IPS DF 4.7 (cell line): ENCODE results near the gene HMOX1.
"Not testable (repeated sequence)": the region's sequence is repeated elsewhere in the genome, so short reads cannot be mapped to it uniquely, and the experiment has no call there.

Source experiments
- DNase-seq: peaks from one replicate; pipeline ENCODE4 v3.0.0-alpha.2; 2013; ENCODE audit warnings: low spot score; ENCODE audit errors: extremely low read depth

HMOX1 gene

DNA sequence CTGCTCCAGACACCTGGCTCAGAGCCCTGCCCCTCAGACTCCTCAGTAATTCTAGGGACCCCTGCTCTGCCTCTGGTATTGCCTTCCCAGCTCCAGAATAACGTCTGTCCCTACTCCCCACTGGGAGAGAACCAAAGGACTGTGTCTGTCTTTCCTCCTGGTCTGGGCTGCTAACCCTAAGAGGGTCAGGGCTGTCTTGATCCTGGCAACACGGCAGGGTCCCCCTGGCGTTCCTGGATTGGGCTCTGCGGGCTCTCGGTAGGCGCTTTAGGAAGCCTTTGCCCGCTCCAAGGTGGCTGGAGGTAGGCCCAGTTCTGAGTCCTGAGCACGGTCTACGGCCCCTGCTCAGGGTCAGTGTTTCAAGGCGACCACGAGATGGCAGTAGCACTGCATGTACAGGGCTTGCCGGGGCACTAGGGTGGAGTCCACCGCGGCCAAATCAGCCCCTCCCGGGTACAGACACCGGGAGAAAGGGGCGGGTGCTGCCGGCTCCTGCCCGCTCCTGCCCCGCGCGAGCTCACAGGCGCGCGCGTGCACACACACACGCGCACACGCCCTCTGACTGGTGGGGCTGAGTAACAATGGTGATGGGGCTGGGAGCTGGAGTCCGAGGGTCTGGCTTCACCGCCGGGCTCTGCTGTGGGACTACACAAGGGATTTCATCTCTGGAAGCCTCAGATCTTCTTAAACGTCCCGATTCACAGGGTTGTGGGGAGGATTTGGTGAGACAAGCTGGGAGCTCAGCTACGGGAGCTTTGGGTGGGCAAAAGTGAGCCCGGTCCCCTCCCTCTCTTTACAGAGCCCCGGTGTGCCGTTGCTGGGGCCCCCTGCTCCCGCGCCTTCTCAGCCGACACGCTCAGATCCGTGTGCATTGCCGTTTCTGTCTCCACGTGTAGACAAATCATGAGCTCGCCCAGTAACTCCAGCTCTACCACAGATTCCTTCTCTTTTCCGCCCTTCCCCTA, 30.1 kb upstream of the HMOX1 start:
- peak; percentile 72 for DNase-seq

DNA sequence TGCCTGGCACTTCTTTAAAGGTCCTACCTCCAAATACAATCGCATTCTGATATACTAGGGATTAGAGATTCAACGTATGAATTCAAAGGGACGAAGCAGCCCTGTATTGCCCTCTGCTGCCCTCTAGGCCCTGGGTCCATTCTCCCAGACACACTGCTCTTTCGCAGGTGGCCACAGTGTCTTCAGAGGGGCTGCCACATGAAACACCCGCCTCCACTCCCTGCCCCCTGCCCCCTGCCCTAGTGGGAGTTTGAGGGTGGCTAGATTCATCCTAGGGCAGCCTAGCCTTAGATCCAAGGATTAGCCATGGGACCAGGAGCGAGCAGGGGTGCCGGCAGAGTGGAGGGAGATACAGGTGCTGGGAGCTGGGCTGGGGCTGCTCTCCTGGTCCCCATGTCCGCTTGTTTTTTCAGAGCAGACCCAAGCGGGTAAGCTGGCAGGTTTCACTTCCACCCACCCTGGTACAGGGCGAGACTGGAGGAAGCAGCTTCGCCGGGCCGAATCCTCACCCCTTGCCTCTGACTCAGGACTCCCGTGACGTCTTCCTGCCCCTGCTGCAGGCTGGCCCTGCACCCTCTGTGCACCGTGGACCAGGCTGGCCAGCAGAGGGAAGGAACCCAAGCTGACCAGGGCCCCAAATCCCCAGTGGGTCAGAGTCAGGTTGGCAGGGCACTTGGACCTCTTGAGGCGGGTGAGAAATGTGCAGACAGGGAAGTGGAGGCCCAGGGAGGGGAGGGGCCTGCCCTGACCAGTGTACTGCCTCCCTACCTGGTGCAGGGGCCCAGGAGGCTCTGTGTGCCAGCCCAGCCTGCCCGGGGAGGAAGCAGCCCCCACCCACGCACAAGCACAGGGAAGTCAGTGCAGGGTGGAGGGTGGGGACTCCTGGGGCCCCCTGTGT, 28.4 kb upstream of the HMOX1 start:
- no peak for DNase-seq

DNA sequence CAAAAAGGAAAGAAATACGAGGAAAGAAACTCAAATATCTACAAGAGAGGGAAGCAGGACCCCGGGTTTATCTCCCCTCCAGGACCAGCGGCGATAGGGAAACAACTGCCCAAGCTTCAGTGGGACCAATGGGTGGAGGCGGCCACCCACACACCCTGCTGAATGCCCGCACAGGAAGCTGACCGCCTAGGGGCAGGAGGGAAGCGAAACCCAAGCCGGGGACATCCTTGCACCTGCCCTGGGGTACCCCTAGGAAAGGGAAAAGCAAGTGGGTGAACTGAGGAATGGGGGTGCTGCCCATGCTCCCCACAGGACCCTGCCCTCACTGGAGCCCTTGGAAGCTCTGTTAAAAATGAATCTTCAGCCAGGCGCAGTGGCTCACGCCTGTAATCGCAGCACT, 27.6 kb upstream of the HMOX1 start:
- no peak for DNase-seq

DNA sequence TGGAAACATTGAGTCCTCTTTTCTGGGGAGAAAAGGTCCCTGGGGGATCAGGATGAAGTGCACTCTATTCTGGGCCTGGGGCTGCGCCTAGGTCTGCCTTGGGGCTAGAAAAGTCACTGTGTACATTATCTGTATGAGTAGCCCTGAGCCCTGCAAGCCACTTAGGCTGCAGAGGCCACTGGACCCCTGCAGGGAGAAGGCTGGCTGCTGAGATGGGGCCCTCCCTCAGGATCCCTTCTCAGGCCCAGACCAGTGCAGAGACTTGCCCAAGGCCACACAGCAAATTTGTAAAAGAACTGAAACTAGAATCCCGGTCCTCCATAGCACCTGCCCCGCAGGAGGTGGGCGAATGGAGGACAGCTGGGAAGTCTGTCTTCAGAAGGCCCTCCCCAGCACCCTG, 26.8 kb upstream of the HMOX1 start:
- no peak for DNase-seq

DNA sequence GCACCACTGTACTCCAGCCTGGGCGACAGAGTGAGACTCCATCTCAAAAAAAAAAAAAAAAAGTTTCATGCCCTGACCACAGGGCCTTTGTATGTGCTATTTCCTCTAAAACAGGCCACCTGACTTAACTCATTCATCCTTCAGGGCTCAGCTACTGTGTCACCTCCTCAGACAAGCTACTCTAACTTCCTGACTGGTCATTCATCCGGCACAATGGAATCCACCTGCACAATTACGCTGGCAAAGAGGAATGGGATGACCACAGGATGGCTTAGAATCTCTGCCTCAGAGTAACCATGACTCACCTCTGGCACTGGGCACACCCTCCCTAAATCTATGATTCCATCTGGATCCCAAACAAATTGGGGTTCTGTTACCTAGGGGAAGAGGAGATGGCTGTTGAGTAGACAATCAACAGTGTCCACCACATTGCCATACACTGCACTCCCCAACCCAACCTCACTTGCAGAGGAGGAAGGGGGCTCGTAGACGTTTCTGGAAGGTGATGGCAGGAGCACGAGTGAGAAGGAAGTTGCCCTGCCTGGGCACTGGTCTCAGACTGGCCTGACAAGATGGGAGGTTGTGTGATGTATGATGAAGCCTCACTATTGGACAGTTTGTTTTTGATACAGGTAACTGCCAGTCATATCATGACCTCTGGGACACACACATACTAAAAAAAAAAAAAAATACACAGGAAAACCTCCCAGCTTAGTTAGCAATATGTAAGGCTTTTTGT, 22.8 kb upstream of the HMOX1 start:
- DNase-seq = no peak

DNA sequence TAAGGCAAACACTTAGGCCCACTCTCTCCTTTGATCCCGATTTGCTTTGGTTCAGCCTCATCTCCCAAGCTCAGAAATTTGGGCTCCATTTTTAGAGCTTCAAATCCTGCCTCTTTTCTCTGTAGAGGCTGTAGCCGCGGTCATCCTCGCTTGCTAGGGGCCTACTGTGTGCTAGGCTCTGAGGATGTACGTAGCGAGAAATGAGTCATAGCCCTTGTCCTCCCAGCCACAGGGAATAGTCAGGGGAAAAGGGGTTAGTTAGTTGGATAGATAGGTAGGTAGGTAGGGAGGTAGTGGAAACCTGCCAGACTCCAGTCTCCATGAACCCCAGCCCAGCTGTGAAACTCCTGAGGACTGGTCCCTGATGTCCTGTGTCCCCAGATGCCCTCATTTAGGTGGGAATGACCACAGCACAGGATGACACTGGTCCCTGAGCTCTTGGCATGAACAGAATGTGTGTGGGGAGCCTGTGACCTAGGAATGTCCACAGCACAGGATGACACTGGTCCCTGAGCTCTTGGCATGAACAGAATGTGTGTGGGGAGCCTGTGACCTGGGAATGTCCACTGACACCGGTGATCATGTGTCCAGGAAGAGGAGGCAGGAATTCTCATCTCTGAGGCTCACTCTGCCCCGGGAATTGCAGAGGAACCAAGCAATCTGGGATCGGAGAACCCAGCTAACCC, 21.4 kb upstream of the HMOX1 start:
- no peak for DNase-seq

DNA sequence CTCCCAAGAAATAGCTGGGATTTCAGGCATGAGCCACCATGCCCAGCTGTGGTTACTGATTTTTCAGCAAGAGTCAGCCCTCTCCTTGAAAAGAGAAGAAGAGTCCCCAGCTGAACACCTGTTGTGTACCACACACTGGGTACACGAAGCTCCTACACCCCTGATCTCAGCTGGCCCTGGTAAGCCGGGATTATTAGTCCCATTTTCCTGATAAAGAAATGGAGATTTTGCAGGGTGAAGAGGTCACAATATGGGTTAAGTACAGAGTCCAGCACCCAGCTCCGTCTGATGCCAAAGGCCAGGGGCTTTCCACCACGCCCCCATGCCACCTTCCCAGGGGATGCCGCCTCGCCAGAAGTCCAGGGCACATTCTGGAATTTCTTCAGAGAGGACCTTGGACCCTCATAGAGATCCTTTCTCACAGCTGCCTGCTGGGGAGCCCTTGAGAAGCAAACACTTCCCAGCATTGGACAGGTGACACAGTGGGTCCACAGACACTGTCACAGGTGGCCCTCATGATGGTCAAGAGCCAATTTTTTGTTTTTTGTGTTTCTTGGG, 19.8 kb upstream of the HMOX1 start:
- DNase-seq = no peak

DNA sequence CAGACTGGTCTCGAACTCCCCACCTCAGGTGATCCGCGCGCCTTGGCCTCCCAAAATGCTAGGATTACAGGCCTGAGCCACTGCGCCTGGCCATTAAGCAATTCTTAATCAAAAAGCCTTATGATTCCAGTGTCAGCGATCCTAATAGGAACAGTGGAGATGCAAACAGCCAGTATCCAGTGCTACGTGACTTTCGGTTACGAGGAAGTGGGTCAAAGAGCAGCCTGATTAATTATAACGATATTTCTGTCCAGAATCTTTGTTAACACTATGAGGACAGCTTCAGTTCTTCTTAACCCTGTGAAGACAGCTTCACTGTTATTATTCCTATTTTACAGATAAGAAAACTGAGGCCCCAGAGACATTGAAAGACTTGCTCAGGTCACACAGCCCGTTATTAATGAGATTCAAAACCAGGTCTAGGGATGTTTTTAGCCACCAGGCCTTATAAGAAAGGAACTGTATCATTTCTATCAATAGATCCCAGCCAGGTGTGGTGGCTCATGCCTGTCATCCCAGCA, 17.3 kb upstream of the HMOX1 start:
- no peak for DNase-seq

DNA sequence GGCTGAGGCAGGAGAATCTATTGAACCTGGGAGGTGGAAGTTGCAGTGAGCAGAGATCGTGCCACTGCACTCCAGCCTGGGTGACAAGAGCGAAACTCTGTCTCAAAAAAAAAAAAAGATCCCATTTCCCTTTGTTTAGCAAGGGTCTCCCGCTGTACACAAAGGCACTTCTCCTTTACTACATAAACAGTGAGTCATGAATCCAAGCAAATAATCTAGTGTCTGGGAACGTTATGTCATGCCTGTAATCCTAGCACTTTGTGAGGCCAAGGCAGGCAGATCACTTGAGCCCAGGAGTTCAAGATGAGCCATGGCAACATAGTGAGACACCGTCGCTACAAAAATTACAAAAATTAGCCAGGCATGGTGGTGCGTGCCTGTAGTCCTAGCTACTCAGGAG, 16.7 kb upstream of the HMOX1 start:
- not testable (repeated sequence) for DNase-seq

DNA sequence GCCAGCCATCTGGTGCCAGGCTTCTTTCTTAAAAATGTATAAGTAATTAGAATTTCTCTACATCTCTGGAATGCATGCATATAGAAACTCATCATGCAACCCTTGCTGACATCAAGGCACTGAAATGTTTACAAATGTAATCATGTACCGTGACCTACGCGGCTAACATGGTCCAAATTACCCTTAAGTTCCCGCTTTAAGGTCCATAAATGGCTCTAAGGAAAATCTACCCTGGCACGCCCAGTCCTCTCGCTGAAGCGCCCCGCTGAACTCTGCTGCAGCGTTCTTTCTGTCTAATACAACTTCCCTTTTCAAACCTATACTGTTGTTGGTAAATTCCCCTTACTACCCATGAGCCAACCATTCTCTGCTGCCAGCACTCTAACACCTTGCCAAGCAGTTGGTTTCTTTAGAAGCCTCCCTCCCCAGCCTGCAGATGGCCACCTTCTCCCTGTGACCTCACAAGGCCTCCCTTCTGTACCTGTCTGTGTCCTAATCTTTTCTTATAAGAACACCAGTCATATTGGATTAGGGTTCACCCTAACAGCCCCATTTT, 13.5 kb upstream of the HMOX1 start:
- no peak for DNase-seq

DNA sequence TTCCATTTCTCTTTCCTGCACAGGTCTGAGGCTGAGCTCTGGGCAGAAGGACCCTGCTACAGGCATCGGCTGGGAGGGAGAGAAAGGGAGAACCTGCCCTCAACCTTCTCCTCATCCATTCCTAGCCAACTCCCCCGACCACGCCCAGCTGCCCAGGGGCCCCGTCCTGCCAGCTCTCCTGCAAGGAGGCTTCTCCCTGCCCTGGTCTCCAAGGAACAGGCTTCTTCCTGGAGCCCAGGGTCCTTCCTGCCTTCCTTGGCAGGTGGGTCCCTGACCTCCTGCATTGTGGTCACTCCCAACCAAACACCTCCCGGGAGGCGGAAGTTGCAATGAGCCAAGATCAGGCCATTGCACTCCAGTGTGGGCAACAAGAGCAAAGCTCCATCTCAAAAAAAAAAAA, 12.5 kb upstream of the HMOX1 start:
- DNase-seq = no peak

DNA sequence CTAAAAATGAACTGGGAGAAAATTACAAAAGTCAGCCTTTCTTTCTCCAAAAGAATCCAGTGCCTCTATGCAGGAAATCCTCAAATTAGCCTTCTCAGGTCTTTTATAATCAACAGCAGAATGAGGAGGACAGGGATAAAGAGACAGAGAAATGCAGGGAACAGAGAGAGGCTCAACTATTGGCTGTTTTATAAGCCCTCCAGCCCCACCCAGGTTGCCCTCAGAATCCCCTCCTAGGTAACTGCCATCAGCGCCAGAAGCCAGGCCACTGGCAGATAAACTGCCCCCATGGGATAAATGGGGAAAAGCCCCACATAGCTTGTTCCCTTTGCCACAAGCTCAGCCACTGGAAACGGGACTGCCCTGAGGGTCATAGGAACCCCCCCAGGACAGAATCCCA, 10.9 kb upstream of the HMOX1 start:
- no peak for DNase-seq

DNA sequence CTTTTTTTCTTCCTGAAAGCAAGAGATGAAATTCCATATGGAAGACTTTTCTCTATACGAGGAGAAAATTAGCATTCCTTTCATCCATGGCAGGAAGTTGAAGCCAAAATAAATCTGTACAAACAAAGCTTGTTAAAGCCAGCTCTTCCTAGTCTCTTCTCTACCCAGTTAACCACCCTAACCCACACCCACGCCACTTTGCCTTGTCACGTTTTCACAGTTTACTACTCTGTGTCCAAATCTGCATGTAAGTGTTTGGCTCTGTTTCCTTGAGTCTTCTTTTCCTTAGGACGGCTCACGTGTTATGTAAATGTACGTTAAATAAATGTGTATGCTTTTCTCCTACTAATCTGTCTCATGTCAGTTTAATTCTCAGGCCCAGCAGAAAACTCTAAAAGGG, 7.1 kb upstream of the HMOX1 start:
- no peak for DNase-seq

DNA sequence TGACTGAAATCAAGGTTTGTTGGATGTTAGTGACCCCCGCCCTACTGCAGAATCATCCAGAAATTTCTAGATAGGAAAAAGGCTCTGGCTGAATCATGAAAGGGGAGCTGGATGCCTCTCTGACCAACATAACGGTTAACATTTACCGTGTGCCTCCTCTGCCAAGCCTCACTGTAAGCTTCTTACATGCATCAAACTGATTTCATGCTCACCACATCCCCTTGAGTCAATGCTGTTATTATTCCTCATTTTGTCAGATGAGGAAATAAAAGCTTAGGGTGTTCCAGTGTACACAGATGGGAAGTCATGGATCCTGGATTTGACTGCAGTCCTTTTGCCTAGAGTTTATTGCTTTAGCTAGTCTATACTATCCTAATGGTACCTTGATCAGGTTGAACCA, 5.9 kb upstream of the HMOX1 start:
- no peak for DNase-seq

DNA sequence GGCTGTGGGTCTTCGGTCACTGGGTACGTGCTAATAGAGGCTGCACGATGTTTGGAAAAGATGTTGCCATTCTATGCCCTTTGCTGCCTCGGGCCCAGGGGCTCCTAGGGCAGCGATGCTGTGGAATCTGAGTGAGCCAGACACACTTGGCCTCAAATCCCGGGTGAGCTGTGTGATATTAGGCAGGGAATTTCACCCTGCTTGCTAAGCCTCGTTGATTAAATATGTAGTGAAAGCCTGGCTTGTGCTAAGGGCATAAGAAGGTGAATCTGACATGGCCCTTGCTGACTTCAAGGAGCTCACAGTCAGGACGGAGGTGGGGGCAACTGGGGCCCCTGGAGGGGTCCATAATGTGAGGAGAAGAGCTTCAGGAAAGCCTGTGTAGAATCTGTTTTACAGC, 5.4 kb upstream of the HMOX1 start:
- no peak for DNase-seq

DNA sequence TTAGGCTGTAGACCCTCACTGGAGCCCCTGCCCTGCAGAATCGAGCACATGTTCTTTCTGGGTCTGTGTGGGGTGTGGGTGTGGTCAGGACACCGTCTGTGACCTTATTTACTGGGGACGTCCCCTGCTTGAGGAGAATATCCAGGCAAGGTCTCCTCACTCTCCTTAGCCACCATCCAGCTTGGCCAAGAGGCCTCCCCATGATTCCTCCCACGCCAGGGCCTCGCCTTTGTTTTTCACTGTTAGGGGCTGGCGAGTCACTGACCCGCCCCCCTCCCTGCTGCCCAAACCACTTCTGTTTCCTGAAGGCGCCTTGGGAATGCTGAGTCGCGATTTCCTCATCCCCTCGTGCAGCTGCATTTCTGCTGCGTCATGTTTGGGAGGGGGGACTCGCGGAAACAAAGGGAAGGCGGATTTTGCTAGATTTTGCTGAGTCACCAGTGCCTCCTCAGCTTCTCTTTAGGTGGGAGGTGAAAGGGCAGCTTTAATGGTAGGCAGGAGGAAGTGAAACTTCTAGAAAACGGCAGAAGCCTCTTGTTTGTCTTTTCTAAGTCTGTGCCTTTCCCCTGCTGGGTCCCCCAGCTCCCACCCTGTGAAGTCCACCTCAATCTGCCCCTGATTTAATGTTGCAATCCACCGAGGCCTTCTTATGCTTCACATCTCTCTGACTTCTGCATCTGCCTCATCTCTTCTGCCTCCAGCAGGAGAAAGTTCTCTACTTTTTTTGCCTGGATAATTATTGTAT, 4.0 kb upstream of the HMOX1 start:
- DNase-seq = peak; percentile 98

DNA sequence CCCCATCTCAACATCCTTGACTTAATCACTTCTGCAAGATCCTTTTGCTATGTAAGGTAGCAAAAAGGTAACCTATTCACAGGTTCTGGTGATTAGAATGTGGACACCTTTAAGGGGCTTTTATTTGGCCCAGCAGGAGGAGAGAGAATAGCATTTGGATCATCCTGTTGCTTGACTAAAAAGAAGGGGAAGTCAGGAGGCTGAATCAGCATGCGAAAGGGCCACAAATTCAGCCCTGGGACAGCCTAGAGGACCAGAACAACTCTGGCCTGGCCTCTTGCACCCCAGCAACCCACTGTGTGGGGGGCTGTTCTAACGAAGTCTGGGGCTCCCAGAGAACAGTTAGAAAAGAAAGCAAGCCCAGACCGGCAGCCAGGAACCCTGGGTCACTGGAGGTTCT, 3.2 kb upstream of the HMOX1 start:
- DNase-seq = peak; percentile 76

DNA sequence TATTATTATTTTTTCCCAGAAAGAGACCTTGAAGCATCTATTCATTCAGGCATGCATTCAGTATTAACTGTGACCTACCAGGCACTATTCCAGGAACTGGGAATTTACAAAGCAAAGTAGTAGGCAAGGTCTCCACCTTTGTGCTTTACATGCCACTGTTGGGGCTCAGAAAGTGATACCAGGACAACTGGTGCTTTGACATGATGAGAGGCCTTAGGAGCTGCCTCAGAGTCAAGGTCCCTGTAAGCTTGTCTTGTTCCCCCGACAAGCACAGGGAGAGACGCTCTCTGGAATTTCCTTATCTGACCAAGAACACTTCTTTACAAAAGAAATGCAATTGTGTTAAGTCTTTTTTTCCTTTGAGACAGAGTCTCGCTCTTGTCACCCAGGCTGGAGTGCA, 2.3 kb upstream of the HMOX1 start:
- no peak for DNase-seq

DNA sequence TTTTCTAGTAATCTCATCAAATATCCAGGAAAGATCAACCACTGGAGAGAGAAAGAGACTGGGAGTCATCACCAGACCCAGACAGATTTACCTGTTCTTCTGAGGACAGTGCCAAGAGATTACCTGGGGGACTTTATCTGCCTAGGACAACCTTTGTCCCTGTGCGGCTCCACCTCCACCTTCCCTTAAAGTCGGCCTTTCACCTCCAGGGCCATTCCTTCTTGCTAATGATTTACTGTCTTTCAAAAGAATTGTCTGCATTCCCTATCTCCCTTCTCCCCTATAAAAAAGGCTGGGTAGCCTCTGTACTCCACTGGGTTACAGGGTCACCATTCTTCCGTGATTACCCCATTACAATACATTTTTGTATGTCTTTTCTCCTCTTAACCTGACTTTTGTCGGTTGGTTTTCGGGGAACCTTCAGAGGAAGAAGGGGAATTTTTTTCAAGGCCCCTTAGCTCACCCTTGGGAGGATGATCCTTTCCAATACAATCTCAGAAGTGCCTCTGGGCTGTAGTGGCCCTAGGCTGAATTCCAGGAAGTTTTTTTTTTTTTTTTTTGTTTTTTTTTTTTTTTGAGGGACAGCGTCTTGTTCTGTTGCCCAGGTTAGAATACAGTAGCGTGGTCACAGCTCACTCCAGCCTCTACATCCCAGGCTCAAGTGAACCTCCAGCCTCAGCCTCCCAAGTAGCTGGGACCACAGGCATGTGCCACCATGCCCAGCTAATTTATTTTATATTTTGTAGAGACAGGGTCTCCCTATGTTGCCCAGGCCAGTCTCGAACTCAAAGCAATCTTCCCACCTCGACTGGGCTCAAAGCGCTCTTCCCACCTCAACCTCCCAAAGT, 1.5 kb upstream of the HMOX1 start:
- no peak for DNase-seq
